Activated T-helper 9 cell treated with anti-CD3 and anti-CD28 coated beads, Interleukin-2, amount 50 U/mL, for 16 hours (primary cell): ENCODE results near the gene CDH4.

ENCODE experiments used
- DNase-seq: peaks from one replicate; pipeline ENCODE4 v3.0.0-alpha.2; 2020; ENCODE audit warnings: low read depth

Gene CDH4

DNA sequence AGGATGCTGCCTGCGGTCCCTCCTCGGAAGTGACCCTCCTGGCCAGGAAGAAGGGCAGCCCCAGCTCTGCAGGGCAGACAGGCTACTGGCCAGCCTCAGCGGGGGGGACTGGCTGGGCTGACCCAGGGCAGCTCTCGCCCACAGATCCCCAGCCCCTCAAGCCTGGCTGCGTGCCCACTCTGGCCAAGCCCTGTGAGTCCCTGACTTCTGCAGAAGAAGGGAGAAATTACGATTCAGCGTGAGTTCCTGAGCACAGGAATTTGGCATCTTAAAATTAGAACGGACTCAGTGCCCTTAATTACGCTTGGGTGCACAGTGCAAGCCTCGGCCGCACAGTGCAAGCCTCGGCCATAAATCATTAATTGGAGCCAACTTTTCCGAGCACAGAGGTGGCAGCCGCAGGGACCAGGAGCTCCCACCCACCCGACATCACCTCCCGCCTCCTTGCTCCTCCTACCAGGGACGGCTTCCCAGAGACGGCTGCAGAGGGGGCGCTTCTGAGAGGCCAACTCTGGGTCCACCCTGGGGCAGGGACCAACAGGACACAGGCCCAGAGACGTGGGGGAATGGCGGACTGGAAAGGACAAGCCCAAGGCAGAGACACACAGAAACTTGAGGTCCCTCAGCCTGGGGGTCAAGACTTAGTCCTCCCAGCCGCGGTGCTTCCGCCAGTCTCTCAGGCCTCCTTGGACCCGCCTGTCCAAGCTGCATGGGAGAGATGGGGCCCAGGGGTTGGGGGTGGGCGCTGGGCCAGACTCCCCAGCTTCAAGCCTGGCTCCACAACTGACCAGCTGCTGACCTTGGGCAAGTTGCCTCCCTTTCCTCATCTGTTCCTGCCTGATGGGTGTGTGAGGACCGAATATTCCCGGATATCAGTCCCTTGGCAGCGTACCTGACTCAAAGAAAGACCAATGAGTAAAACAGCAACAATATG, 648.2 kb downstream of the CDH4 start:
- no peak for DNase-seq

DNA sequence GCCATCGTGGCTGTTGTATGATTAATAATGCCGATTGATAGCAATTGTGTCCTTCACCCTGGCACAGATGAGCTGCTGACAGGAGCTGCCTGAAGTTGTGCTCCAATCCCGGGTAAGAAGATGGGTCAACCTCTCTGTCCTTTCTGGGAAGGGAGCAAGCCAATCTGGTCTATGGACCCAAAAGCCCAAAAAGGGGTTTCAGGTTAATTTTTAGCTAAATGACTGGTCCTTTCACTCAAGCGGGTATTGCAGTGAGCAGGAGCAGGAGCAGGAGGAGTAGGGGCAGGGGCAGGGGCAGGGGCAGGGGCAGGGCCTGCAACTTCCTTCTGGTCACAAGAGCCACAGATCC, 648.9 kb downstream of the CDH4 start:
- DNase-seq, result no peak

DNA sequence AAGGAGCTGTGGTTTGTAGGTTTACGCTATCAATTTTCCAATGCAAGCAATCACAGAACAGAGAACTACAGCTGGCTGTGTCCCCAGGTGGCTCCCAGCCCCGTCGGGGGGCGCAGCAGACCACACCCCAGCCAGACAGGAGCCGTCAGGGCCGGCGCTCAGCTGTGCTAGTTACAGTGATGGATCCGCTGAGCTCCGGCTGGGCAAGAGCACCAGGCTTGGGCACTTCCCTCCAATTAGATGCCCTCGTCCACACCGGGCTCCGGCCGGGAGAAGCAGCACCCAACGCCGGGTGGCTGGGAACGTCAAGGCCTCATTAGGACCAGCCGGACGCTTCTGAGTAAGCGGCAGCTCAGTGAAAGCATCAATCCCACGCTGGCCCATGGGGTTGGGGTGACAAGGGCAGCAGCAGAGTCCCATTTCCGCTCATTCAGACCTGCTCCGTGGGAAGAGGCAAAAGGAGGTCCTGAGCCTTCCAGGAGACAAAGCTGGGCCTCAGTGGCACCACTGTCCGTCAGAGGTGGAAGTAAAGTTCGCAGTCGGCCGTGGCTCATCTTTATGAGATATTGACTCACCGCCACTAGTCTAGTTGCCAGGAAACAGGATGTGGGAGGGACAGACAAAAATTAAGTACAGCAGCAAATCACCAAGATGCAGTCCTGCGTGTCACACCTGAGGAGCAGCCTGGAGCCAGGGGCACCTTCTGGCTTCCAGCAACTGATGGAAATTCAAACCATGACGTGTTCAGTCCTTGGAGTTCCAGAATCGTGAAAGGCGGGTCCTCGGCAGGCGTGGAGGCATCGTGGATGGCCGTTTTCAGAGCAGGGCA, 649.5 kb downstream of the CDH4 start:
- DNase-seq, result no peak

DNA sequence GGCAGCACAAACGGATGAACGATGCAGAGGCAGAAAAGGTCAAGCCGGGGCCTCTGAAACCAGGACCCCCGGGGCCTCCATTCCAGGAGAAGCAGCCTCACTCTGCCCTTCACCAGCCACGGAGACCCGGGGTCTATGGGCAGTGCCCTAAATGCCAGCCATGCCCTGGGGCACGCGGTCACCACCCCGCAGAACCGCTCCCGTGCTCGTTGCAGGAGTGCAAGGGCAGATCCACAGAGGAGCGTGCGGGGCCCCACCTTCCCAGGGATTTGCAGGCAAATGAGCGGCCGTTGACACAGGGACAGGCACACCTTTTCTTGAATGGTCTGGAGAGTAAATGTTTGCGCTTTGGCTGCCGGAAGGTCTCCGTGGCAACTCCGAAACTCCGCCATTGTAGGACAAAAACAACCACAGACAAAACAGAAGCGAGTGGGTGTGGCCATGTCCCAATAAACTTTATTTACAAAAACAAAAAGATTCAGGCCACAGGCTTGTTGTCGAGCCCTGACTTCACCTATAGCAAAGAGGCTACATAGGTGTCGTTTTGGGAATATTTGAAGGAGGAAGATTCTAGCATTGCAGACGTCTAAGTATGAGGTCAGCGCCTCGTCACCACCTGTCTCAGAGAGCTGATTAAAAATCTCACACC, 650.3 kb downstream of the CDH4 start:
- no peak for DNase-seq

DNA sequence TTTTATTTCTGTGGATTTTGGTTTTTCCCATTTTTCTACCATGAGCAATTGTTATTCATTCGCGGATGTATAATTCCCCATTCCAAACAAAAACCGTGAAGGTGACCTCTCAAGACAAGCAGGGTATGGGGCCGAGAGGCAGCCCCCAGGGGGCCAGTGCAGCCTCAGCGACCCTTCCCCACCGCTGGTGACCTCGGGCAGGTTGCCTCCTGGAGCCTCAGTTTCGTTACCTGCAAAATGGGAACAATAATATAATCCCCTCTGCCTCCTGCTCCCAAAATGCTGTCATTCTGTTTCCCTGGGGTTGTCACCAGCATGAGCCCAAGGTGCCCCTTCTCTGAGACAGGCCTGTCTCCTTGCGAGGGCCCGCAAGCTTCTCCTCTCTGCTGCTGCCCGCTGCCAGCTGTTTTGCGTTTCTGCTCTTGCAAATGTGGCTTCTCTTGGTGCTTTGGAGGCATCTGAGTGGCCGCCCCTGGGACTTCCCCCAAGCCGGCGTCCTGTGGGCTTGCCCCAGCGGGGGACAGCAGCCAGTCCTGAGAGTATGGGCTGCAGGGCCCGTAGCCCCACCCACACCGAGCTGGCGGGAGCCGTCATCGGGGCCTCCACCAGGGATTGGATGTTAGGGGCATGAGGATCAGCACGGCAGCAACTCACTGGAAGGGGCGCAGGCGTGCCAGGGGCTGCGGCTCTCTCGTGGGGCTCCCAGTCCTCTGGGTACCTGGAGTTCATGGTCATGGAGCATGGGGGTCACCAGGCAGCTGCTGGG, 651.7 kb downstream of the CDH4 start:
- DNase-seq, result no peak

DNA sequence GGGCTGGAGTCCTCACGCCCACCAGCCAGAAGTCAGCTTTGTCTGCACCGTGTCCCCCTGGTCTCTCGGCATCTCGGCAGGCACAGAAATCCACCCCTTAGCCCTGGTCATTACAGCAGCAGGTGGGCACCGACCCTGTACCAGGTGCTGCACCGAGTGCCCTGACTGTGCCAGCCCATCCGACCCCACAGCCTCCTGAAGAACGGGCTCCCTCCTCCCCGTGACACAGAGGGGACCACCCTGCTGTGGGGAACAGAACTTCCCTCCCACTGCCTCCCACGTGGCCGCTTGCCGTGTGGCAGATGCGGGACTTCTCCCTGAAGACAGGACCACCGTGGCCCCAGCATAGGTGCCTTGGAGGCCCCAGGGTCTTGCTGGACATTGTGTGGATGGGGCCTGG, 652.4 kb downstream of the CDH4 start:
- no peak for DNase-seq

DNA sequence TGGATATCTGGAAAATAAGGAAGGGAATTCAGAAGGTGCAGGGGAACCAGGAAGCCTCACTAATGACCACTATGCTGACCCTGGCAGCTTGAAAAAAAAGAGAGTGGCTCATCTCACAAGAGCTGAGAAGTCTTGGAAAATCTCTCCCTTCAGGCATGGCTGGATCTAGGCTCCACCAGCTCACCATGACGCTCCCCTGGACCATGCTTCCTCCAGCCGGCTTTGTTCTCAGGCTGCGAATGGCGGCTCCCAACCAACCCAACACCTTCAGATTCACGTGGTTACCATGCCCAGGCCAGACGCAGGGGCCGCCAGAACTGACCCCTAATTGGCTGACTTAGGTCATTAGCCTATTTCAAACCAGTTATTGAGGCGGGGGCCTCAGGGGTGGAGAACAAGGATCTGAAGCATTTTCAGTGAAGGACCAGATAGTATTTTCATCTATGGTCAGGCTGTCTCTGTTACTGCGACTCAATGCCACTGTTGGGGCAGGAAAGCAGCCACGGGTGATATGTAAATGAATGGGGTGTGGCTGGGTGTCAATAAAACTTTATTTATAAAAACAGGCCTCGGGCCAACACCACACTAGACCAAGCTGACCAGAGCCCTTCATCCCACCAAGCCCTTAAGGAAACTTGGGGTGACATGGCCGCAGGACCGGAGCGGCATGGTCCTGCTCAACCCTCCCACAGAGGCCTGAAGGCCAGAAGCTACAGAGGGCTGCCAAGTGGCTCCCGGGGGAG, 653.9 kb downstream of the CDH4 start:
- DNase-seq, result no peak

DNA sequence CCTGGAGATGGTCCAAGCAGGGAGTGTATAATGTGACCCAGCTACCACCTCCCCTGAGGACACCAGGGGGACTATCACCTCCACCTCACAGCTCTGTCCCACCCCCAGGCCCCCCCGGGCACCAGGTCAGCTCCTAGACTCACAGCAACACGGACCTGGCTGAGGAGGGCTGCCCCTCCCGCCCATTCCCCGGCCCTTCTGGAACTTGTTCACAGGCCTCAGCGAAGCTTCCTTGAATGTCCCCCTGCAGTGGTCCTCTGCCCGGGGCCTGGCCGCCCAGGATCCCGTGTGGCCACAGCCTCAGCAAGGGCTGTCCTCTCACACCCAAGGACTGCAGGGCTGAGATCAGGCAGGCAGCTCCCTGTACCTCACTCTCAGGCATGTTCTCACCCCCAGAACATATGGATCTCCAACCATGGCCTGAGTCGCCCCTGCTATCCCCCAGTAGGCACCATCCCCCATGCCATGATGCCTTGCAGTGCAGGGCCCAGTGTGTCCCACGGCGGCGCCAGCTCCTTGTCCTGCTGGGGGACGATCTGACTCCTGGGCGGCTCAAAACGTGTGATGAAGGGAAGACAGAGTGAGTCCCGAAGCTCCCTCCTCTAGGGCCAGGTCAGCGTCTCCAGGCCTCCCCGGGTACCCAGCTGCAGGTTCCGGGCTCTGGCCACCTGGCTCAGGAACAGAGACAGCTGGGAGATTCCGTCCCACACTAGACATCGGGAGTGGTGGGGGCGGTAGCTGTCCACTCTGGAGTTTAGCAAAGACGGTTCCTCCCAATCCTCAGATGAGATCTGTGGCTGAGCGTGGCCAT, 655.2 kb downstream of the CDH4 start:
- DNase-seq, result no peak

DNA sequence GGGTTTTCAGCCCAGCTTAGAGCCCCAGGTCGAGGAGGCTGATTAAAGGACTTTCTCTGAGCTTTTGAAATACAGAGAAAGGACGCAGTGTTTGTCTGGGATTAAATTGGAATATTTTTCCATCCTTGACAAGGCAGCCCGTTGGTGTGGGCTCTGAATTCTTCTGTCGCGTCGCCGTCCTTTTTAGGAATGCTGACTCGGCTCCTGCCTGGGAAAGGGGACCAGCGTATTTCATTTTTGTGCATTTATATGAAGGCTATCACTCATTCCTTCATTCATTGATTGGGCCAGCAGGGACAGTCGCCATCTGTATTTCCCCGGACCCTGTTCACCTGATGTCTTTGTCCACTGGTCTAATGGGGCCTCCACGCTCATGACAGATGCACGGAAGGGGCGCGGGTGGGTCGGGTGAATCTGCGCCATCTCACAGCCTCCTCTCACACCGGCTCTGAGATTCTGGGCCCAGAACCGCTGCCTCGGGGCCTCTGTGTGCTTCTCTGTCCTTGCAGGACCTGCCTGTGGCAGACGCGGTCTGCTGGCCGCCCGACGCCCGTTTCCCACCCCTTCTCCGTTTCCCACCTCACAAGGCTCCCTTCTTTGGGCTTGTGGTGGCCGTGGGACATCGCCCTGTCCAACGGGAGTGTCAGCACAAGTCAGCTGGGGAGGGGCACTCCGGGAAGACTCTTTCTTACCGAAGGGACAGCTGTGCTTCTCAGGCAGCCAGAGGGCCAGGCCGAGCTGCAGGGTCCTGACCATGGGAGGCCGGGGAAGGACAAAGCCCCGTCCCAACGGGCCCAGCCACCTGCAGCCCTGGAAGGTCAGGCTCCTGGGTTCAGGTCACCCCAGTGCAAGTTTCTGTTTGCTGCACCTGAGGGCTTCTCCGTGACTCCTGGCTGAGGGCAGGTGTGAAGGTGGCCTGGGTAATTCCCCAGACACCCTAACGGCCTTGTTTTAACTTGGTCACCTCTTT, 656.3 kb downstream of the CDH4 start:
- DNase-seq, result no peak

DNA sequence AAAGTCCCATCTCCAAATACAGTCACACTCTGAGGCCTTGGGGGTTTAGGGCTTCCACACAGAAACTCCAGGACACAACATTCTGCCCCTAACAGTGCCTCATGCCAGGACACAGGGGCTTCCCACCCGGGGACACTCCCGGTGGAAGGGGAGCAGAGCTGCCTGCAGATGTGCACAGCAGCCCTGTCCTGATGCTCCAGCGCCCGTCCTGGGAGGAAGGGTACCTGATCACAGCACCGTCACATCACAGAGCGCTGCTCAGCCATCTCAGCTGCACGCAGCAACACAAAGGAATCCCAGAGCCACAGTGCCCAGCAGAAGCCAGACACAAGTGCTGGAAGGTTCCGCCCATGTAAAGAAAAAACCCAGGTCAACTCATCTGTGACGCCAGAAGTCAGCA, 657.0 kb downstream of the CDH4 start:
- no peak for DNase-seq

DNA sequence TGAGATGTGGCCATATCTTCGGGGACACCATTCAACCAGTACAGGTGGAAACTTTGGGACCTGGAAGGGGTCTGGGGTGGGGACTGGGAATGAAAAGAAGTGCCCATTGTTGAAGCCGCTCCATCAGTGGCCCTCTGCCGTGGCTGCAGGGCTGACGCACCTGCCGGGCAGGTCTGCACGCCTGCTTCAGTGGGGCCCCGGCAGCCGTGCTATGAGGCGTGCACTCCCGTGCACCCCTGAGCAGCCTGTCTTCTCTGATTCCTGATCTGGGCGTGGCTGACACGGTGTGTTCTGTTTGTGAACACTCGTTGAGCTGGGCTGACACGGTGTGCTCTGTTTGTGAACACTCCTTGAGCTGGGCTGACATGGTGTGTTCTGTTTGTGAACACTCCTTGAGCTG, 657.8 kb downstream of the CDH4 start:
- no peak for DNase-seq

DNA sequence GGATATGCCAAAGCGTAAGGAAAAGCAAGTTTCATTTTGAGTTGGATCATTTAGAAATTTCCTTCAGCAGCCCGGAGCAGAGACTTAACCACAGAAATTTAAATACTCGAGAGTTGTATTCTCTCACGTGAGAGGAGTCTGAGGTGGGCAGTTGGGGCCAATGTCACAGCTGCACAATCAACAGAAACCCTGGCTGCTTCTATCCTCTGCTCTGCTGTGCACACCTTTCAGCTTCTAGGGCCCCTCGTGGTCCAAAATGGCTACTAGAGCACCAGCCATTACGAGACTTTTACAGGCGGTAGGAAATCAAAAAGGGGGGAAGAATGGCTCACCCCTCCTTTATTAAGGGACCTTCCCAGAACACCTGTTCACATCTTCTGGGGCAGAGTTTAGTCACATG, 659.8 kb downstream of the CDH4 start:
- no peak for DNase-seq

DNA sequence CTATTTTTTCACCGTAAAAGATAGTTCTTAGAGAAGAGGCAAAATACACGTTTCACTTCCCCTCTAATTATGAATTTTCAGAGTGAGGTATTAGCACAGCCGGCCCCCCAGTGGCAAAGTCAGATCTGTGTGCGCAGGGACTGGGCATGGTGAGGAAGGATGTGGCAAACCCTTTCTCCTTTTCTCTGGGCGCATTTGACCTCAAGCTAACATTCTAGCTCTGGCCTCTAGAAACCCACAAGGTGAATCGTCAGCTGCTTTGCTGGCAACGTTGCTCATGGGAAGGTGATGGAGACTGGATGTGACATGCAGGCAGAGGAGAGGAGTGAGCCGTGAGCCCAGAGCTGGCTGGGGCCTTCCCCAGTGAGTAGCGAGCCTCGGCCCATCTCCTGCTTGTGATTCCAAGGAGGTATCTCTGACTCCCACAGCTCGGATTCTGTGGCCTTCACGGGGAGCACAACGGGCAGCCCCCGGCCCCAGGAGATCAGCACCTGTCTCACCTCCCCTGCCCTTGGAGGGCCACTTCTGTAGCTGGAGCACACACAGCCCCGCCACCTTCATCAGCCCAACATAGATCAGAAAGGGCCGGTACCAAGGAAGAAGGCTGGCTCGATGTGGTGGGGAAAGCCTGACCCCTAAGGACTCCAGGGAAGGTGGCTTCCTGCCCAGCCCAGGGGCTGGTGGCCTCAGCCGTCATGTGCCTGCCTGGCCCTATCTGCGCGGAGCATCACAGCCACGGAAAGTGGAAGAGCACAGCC, 660.8 kb downstream of the CDH4 start:
- no peak for DNase-seq

DNA sequence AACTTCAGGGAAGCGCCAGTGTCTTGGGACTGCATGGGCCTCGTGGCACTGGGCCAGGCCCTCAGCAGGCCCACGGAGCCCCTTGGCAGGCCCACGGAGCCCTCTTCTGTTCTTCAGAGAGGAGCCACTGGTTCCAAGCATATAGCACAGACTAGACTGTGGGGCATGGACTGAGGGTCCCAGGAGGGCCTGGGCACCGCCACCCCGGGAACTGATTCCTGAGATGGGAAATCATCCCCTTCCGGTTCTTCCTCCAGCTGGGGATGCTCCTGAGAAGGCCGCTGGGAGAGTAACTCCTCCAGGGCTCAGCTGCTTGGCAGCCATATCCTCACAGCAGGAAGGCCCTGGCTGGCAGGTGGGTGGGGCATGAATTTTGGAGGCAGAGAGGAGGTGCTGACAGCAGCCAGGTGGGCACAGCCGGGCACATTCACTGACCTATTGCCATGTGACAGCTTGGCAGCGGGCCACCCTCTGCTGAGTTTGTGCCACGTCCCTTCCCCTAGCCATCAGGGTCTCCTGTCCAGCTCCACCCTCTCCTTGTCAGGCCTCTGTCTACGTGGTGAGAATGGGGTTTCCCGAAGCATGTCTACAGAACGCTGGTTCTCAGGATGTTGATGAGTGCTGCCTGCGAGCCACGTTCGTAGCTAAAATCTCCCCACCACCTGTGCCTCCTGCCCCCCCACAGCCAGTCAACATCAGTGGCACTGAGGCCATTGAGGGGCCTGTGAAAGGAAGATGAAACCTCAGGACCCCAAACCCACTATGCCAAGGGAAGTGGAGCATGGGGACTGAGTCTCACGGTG, 661.6 kb downstream of the CDH4 start:
- no peak for DNase-seq

DNA sequence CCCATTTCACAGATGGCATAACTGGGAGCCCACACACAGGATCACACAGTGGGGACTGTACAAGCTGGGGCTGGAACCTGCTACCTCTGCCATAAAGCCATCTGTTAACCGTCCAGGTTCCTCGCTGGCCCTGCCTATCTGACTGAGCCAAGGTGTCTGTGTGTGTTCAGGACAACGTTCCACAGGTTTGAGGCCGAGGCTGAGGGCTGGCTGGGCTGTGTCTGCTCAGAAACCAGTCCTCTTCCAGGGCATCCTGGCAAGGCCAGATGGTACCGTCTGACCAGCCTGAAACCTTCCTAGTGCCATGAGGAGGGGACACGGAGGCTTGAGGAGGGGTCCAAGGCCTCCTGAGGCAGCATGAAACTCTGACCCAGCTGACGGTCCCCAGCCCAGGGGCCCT, 663.0 kb downstream of the CDH4 start:
- no peak for DNase-seq

DNA sequence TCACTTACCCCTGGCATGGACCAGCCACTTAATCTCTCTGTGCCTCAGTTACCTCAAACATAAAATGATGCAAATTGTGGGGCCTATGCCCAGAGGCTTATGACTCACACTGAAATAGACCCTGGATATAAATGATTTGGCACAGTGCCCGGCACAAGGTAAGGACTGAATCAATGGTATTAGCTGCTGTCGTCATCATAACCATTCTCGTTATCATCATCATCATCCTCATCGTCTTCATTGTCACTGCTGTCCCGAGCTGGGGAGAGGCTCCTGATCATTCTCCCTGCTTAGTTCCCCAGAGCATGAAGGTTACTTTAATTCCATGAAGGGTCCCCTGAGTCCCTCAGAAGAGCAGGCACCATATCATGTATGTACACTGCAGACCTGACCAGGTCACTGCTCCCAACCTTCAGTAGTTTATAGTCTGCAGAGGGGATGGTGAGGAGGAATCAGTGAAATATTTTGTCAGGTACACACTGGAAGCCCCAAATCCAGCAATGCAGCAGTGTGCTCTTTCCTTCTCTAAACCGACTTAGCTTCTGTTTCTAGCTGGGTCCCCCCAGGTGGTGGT, 664.3 kb downstream of the CDH4 start:
- no peak for DNase-seq

DNA sequence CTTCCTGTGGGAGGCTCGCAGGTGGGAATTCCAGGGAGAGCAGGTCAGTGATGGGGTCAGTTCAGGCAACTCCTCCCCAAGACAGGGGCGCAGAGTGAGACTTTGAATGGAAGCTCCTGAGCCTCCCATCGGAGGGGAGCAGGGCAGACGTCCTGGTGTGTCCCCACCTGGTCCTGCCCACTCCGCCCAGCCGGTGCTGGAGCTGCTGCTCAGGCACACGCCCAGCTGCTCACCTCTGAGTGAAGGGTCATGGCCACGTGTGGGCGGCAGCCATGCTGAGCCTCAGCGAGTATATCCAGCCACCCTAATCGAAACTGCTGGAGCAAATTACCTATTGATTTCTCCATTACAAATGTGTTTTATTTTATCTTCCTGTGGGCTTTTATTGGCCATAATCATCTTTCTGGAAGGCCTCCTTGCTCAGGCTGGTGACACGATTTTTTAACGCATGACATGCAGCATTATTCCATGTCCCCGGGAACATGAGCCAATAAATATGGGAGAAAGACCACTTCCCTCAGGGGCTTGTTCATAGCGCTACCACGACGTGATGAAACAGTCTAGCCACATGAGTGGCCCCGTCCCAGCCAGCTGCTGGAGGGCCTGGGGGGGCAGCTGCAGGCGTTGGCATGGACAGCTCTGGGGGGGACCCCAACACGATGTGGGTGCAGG, 665.5 kb downstream of the CDH4 start:
- no peak for DNase-seq
